Bronchial epithelial cell (primary cell): ENCODE measurements around the gene ALDH1A1. TPM values are rescaled to one million over a fixed set of nuclear protein-coding genes. Genes with fewer than 3 reads are reported as not detected.

ENCODE experiments used
- DNase-seq: peaks from one replicate; pipeline ENCODE4 v3.0.0-alpha.2; 2010; ENCODE audit warnings: low read depth
- FAIRE-seq: peaks from 2 replicates; lab custom pipeline; 2011; peaks lifted over from hg19 to GRCh38; lab: Jason Lieb, UNC
- H3K27me3 ChIP-seq: 2 replicates; pipeline ENCODE4 v1.5.1; 2011; ENCODE audit warnings: low read length; ENCODE audit not compliant: control insufficient read depth, insufficient read depth
- H3K36me3 ChIP-seq: 2 replicates; pipeline ENCODE4 v1.5.1; 2011; ENCODE audit warnings: low read length; ENCODE audit not compliant: control insufficient read depth, insufficient read depth
- H3K4me3 ChIP-seq: 2 replicates; pipeline ENCODE4 v1.5.1; 2011; ENCODE audit warnings: mild to moderate bottlenecking, low read depth, low read length, control low read depth
- CTCF ChIP-seq: IDR thresholded peaks from 2 replicates; pipeline ENCODE4 v1.5.1; 2011; ENCODE audit warnings: mild to moderate bottlenecking, moderate library complexity, low read length, control low read depth, inconsistent platforms; ENCODE audit not compliant: insufficient read depth, severe bottlenecking
- total RNA-seq: library from RNA; depleted of rRNA; stranded (reverse); fragments of >200 nt; gene quantifications from 2 replicates; pipeline ENCODE4 v1.2.1, GENCODE V29; 2014

Gene ALDH1A1
- total RNA-seq, 1 donor from 2014 or later: 5.0 TPM

GRCh38 chr9:72858089-72858912 is 94.6 kb downstream of the ALDH1A1 start:
- no peak overlapping the region for H3K4me3 ChIP-seq
- FAIRE-seq: no peak
- no peak for DNase-seq
- H3K36me3 ChIP-seq: no peaks in the 10 kb centered on the region
- no peak for TF ChIP-seq CTCF
- H3K27me3 ChIP-seq: no peaks in the 10 kb centered on the region

GRCh38 chr9:72857624-72857996 is 95.2 kb downstream of the ALDH1A1 start:
- no peak overlapping the region for H3K4me3 ChIP-seq
- TF ChIP-seq CTCF: no peak
- DNase-seq (no peak), FAIRE-seq (no peak)
- H3K27me3 ChIP-seq: no peaks in the 10 kb centered on the region
- H3K36me3 ChIP-seq: no peaks in the 10 kb centered on the region

- DNase-seq (peak; percentile 63), FAIRE-seq (no peak)
- no peak overlapping the region for H3K4me3 ChIP-seq
- H3K36me3 ChIP-seq: no peaks in the 10 kb centered on the region
- H3K27me3 ChIP-seq: no peaks in the 10 kb centered on the region
- peak; percentile 53 for TF ChIP-seq CTCF
Measured at GRCh38 chr9:72856972-72857623, 95.8 kb downstream of the ALDH1A1 start.

GRCh38 chr9:72855890-72856523 is 96.8 kb downstream of the ALDH1A1 start:
- no peaks in the 10 kb centered on the region for H3K27me3 ChIP-seq
- DNase-seq: no peak
- no peak overlapping the region for H3K4me3 ChIP-seq
- no peaks in the 10 kb centered on the region for H3K36me3 ChIP-seq
- TF ChIP-seq CTCF: no peak
- no peak for FAIRE-seq

- DNase-seq: no peak
- H3K27me3 ChIP-seq: no peaks in the 10 kb centered on the region
- no peak for FAIRE-seq
- H3K36me3 ChIP-seq: no peaks in the 10 kb centered on the region
- TF ChIP-seq CTCF: no peak
- H3K4me3 ChIP-seq: no peak overlapping the region
Measured at GRCh38 chr9:72855321-72855720, 97.5 kb downstream of the ALDH1A1 start.

Other genes with a start within 250 kb of the ALDH1A1 start
- 1,561 and 3,061 TPM in 2 replicates for gene ANXA1, start 198.8 kb upstream of the ALDH1A1 start, total RNA-seq